ENCODE measurements around the gene HACL1.
"Not testable (repeated sequence)": the region's sequence is repeated elsewhere in the genome, so short reads cannot be mapped to it uniquely, and the experiment has no call there.

Gene HACL1

DNA sequence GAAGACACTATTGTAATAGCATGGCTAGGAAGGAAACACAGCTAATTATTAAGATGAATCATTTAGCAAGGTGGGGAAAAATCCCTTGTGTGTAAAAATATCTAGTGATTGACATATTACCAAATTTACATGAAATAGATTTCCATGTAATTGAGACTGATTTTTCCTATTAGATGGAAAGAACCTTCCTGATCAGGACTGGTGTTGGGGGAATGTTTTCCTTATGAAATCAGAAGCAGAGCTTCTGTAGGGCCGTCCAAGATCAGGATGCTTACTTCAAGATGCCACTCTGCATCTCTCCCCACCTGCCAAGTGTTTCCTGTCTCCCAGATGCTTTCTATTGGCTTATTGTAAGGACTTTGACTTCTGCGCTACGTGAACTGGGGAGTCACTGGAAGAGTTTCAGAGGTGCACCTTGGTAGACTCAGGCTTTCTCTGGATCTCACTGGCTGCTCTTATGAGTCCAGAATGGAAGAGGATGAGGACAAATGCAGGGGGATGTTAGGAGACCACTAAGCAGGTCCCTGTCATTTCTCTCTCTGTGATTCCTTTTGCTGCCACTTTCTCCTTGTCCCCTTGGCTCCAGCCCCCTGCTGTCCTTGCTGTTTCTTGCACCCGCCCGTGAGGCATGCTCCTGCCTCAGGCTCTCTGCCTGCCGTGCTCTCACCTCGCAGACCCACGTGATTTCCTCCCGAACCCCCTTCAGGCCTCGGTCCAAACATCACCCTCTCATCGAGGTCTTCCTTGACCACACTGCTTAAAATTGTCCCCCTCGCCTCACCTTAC lies 30.2 kb upstream of the HACL1 start:
- H3K4me3 ChIP-seq (ENCODE audit: low read length): no peak overlapping the region
- DNase-seq (ENCODE audit: low read depth, low spot score): no peak

DNA sequence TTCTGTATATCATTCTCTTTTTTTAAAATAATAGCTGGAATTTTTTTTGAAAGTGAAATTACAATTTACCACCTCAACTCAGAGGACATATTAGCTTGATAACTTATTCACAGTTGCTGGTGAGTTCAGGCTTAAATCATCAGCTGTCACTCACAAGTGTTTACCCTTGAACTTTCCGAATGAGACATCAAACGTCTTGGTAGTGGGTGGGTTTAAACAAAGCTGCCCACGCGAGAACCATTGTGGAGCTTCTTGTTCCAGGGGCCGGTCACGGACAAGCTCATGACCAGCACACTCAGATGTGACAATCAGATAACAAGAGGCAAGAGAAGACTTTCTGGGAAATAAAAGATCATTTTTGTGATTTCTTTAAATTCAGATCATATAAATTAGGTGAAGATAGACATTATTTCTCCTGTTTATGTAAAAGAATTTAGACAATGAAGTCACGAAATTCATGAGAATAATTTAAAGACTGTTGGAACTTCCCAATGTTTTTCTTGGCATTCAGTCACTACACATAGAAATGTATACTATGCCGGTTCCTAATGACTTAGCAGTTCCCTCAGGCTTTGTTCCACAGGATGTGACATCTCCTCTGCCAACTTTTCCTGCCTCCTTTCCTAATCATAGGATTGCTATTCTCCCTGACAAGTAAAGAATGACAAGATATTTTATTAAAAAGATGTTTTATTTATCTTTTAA lies 29.4 kb upstream of the HACL1 start:
- no peak for DNase-seq (ENCODE audit: low read depth, low spot score)
- H3K4me3 ChIP-seq (ENCODE audit: low read length): no peak overlapping the region

DNA sequence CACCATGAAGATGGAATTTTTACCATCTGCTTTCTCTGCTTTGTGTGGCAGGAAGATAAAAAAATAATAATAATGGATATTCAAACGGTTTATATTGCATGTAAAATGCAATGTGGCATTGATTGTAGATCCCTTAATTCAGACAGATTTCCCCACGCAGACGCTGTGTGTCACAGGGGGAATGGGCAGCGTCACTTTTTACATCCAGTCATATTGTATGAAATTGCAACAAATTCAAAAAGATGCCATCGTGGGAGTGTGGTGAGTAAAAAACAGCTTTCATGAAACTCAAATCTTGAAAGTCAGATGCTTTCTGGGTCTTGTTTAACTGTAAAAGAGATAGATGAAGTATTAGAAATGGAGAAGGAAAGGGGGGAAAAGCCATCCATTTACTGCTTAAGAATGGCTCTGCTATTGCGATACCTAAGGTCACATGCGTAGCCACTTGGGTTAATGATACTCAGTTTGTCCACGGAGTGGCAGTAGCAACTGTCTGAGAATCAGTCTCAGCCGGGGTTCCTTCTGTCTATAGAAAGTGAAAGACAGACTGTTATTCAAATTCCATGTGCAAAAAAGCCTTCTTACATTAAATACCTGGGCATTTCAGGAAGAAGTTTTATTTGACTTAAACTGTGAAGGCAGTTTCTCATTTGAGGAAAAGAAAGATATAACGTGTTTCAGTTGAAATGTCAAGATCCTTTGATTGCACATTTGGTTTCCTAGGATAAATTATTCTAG lies 28.7 kb upstream of the HACL1 start:
- peak; percentile 70 for DNase-seq (ENCODE audit: low read depth, low spot score)

DNA sequence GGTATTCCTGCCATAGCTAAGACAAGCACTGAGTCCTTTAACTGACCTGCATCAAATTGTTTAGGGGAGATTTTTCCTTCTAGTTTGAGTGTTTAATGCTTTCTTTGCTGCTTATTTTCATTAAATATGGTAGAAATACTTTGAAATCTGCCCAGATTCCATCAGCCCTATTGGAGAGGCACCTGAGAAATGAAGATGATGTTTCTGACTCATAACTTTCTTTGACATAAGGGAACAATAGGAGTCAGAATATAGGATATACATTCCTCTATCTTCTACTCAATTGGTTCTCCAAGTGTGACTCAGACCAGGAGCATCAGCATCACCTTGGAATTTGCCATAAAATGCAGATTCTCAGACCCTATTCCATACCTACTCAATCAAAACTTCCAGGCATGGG lies 27.6 kb upstream of the HACL1 start:
- no peak overlapping the region for H3K4me3 ChIP-seq (ENCODE audit: low read length)
- no peak for DNase-seq (ENCODE audit: low read depth, low spot score)

More for the DNA sequence above, 28.7 kb upstream of the HACL1 start:
- no peak overlapping the region for H3K4me3 ChIP-seq (ENCODE audit: low read length)

DNA sequence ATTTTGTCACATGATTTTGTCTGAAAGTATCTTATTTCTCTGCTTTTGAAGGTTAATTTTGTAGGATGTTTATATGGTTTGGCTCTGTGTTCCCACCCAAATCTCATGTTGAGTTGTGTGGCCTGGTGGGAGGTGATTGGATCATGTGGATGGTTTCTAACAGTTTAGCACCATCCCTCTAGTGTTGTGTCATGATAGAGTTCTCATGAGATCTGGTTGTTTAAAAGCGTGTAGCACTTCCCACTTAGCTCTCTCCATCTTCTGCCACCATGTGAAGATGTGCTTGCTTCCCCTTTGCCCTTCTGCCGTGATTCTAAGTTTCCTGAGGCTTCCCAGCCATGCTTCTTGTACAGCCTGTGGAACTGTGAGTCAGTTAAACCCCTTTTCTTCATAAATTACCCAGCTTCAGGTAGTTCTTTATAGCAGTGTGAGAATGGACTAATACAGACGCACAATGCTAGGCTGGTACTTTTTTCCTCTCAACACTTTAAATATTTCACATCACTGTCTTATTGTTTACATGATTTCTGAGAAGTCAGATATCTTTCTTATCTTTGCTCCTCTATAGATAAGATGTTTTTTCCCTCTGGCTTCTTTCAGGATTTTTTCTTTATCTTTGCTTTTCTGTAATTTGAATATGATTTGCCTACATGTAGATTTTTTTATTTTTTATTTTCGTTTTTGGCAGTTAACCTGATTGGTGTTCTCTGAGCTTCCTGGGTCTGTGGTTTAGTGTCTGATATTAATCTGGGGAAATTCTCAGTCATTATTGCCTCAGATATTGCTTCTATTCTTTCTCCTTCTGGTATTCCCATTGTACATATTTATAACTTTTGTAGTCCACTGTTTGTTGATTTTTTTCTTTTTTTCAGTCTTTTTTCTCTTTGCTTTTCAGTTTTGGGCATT lies 22.4 kb upstream of the HACL1 start:
- no peak for DNase-seq (ENCODE audit: low read depth, low spot score)
- H3K4me3 ChIP-seq (ENCODE audit: low read length): no peak overlapping the region

DNA sequence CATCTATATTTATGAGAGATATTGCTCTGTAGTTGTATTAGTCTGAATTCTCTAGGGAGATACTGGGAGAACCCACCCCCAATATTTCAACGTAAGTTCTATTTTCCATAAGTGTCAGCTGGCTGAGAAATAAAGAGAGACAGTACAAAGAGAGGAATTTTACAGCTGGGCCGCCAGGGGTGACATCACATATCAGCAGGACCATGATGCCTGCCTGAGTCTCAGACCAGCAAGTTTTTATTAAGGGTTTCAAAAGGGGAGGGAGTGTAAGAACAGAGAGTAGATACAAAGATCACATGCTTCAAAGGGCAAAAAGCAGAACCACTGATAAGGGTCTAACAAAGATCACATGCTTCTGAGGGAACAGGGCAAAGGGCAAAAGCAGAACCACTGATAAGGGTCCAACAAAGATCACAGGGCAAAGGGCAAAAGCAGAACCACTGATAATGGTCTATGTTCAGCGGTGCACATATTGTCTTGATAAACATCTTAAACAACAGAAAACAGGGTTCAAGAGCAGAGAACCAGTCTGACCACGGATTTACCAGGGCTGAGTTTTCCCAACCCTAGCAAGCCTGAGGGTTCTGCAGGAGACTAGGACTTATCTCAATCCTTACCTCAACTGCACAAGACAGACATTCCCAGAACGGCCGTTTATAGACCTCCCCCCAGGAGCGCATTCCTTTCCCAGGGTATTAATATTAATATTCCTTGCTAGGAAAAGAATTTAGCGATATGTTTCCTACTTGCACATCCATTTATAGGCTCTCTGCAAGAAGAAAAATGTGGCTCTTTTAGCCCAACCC lies 18.5 kb upstream of the HACL1 start:
- H3K4me3 ChIP-seq (ENCODE audit: low read length); DNase-seq (ENCODE audit: low read depth, low spot score): not testable (repeated sequence)

DNA sequence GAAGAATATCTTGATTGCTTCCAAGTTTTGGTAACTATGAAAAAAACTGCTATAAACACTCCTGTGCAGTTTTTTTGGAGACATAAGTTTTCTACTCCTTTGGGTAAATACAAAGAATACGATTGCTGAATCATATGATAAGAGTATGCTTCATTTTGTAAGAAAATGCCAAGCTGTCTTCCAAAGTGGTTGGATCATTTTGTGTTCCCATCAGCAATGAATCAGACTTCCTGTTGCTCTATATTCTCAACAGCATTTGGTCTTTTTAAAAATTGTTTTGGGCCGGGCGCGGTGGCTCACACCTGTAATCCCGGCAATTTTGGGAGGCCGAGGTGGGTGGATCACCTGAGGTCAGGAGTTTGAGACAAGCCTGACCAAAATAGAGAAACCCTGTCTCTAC lies 14.7 kb upstream of the HACL1 start:
- H3K4me3 ChIP-seq (ENCODE audit: low read length): no peak overlapping the region
- DNase-seq (ENCODE audit: low read depth, low spot score): no peak

DNA sequence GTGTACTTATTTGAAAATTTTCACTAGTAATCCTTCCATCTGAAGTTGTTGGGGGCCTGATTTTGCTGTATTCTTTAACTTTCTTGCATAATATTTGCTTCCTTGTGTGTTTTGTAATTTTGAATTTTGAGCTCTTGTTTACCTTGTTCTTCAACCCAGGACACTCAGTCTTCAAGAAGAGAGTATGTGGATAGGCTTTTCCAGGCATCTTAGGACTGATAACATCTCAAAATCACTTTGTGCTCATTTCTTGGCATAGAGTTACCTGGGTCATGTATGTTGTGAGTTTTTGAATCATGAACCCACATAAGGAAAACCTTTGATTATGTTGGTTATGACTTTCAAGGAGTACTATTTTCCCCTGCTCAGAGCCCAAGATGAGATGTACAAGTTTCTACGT lies 13.6 kb upstream of the HACL1 start:
- no peak overlapping the region for H3K4me3 ChIP-seq (ENCODE audit: low read length)
- DNase-seq (ENCODE audit: low read depth, low spot score): no peak

DNA sequence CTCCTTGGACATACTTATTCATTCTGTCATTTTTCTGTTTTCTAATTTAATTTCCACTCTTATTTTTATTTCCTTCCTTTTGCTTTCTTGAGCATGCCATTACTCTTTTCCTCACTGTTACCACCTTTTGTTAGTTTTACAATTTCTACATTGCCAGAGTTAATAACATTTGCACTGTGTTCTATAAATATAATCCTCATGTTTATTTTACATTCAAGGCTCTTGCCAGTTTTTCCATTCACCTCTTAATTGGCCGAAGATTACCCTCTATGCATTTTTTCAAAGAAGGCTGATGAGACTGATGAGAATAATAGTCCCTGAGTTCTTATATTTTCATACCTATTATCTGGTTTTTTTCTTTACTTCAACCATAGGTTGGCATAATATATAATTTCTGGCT lies 10.6 kb upstream of the HACL1 start:
- no peak for DNase-seq (ENCODE audit: low read depth, low spot score)
- no peak overlapping the region for H3K4me3 ChIP-seq (ENCODE audit: low read length)

DNA sequence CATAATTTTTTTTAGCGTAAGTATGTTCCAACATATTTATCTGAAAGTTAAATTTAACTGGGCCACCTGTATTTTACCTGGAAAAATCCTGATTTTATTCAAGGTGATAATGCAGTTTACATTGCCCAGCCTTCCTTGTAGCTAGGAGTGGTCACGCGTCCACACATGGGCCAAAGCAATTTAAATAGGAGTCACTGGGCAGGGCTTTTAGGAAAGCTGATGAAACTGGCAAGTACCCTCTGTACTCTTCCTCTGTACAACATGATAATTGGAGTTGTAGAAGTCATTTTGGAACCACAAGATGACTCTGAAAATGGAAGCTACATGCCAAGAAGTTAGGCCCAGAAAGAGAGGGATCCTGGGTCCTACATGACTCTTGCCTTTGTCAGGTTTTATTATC lies 9.6 kb upstream of the HACL1 start:
- H3K4me3 ChIP-seq (ENCODE audit: low read length): no peak overlapping the region
- DNase-seq (ENCODE audit: low read depth, low spot score): no peak

DNA sequence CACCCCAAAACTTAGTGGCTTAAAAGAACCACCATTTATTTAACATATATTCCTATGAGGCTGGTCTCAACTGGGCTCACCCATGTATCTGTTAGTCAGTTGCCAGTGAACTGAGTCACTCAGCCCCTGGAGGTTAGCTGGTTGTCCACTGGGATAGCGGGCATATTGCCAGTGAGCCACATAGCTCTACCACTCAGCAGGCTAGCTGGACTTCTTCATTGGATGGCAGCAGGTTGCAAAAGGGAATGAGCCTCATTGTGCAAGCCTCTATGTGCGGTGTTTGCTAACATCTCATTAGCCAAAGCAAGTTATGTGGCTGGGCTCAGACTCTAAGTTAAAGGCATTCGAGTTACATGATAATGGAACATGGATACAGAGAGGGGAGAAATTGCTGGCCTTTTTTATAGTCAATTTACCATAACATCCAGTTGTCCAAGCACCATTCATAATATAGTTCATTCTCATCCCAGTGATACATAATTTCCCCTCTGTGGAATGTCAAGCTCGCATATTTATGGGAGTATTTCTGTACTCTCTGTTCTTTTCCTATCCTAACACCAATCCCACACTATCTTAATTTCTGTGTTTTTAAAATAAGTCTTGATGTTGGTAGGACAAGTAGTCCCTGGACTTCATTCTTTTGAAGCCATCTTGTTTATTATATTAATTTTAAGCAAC lies 8.9 kb upstream of the HACL1 start:
- DNase-seq (ENCODE audit: low read depth, low spot score): no peak

DNA sequence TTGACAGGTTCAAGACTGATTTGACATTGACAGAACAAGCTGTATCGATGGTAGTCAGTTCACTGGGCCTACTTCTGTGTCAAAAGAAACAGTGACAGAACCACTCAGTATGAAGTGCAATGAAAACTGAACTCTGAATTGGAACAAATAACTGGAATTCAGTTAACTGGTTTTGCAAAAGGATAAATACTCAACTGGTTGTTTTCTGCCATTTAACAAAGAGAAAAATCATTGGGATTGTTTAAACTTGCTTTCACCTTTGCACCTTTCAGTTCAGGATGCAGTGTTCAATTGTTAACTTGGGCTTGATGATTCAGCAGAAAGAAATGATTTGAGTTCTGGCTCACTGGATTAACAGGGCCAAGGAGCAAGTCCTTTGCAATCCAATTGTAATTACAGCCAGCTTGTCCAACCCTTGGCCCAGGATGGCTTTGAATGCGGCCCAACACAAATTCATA lies 5.1 kb upstream of the HACL1 start:
- no peak overlapping the region for H3K4me3 ChIP-seq (ENCODE audit: low read length)
- no peak for DNase-seq (ENCODE audit: low read depth, low spot score)

More for the DNA sequence above, 8.9 kb upstream of the HACL1 start:
- no peak overlapping the region for H3K4me3 ChIP-seq (ENCODE audit: low read length)

DNA sequence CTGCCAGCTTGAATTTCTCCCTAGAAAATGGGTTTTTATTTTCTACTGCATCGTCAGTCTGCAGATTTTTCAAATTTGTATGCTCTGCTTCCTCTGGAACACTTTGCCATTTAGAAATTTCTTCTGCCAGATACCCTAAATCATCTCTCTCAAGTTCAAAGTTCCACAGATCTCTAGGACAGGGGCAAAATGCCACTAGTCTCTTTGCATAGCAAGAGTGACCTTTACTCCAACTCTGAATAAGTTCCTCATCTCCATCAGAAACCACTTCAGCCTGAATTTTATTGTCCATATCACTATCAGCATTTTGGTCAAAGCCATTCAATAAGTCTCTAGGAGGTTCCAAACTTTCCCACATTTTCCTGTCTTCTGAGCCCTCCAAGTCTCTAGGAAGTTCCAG lies 3.2 kb upstream of the HACL1 start:
- not testable (repeated sequence) for DNase-seq (ENCODE audit: low read depth, low spot score); H3K4me3 ChIP-seq (ENCODE audit: low read length)

DNA sequence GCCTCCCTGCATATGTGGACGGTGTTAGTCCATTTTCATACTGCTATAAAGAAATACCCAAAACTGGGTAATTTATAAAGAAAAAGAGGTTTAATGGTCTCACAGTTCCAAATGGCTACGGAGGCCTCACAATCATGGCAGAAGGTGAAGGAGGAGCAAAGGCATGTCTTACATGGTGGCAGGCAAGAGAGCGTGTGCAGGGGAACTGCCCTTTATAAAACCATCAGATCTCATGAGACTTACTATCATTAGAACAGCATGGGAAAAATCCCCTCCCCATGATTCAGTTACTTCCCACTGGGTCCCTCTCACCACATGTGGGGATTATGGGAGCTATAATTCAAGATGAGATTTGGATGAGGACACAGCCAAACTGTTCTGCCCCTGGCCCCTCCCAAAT lies 1.4 kb upstream of the HACL1 start:
- peak overlapping the region; percentile 97 for H3K4me3 ChIP-seq (ENCODE audit: low read length)

DNA sequence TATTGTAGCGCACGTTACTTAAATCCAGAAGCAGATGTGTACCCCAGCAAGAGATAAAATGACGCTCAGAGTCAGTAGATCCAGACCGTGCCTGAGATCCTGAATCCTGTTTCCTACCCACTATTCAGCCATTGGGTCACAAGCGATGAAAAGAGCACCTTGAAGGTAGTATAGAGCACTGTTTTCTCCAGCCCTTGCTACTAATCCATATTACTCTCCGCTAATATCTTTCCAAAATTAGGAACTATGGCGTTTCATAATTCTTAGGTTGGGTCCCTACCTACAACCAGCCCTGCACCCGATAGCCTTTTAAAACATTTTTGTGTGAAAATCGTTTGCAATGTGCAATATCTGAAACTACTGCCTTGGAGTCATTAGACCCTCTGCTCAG lies 772 bp upstream of the HACL1 start:
- DNase-seq (ENCODE audit: low read depth, low spot score): no peak

More for the DNA sequence above, 1.4 kb upstream of the HACL1 start:
- DNase-seq (ENCODE audit: low read depth, low spot score): not testable (repeated sequence)

DNA sequence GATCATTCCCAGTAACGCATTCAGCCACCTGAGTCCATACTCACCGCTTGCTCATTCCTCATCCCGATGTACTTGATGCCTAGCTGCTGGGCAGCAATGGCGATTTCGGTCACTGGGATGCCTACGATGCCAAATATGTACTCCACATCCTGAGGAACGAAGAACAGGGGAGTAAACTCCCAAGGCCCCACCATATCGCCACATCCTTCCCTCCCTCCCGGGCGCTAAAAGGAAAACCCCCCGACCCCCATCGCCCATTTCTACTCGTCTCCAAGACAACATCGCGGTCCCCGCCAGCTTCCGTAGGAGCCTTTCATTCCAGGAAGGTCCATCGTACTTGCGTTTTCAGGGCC lies 347 bp downstream of the HACL1 start:
- no peak for DNase-seq (ENCODE audit: low read depth, low spot score)

More for the DNA sequence above, 772 bp upstream of the HACL1 start:
- H3K4me3 ChIP-seq (ENCODE audit: low read length): peak overlapping the region; percentile 97

DNA sequence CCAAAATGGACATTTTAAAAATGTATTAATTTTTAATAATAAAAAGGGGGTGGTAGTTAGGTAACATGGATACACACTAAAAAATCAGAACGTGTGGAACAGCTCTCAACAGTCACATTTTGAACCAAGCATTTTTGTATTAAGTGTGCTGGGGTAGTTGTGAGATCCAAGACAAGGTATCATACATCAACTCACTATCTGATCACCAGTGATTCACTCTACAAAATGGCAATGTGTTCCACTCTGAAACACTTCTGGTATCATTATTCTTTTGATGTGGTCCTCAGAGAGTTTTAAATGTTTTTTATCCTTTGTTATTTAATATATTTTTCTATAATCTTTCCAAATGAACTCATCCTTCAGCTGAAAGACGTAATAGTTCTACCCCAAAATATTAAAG lies 5.4 kb downstream of the HACL1 start:
- no peak for DNase-seq (ENCODE audit: low read depth, low spot score)

More for the DNA sequence above, 347 bp downstream of the HACL1 start:
- H3K4me3 ChIP-seq (ENCODE audit: low read length): peak overlapping the region; percentile 97

DNA sequence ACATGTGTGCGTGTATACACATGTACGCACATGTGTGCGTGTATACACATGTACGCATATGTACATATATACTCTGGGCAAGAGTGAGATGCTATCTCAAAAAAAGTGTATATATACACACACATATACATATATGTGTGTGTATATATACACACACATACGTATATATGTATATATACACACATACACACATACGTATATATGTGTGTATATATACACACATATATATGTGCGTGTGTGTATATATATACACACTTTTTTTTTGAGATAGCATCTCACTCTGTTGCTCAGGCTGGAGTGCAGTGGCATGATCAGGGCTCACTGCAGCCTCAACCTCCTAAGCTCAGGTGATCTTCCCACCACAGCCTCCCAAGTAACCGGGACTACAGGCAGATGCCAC lies 8.4 kb downstream of the HACL1 start:
- H3K4me3 ChIP-seq (ENCODE audit: low read length): no peak overlapping the region
- DNase-seq (ENCODE audit: low read depth, low spot score): no peak

More for the DNA sequence above, 5.4 kb downstream of the HACL1 start:
- H3K4me3 ChIP-seq (ENCODE audit: low read length): no peak overlapping the region
